Suprapubic skin (tissue), 4 donors: ENCODE data around the gene MBOAT2.

Experiments used
- EP300 ChIP-seq: sonication (generic); formaldehyde crosslinking; IDR thresholded peaks from one replicate; pipeline ENCODE4 v1.6.1; 2017; ENCODE audit warnings: antibody characterized with exemption
- POLR2A ChIP-seq, 2 donors: fragments of 450-650 bp; IDR thresholded peaks; one replicate each; pipeline ENCODE4 v1.6.1; 2017; ENCODE audit warnings: antibody characterized with exemption in 2 of 2, mild to moderate bottlenecking in 2 of 2, moderate library complexity in 2 of 2
- POLR2AphosphoS5 ChIP-seq, 3 donors: sonication (generic); formaldehyde crosslinking; IDR thresholded peaks; one replicate each; pipeline ENCODE4 v1.6.1; 2017; ENCODE audit warnings: antibody characterized with exemption in 3 of 3
- TF ChIP-seq, protein P1 (sequence below), 2 donors: fragments of 200-600 bp in 1 of 2; fragments of 450-650 bp in 1 of 2; sonication (generic) in 1 of 2; IDR thresholded peaks; one replicate each; pipeline ENCODE4 v1.5.1; 2016 to 2019; ENCODE audit warnings: antibody characterized with exemption in 2 of 2, mild to moderate bottlenecking in 1 of 2, moderate library complexity in 1 of 2

DNA sequence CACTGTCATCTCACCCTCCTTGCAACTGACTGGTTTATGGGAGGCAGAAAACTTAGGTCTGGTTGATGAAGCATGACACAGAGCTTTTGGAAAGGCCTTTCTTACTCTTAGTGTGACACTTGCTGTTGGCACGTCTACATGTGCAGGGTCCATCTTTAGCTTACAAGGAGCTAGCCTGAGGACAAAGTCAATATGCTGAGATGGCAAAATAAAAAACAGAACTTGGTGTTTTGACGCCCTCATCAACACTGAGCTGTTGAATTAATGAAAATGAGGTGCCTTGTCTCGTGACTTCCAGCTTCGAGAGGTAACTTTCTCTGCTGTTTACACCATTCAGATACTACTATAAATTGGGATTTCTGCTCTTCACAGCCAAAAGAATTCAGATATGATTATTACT is 87.5 kb downstream of the MBOAT2 start:
- TF ChIP-seq POLR2A (IDR thresholded peaks at IDR 0.05) (no peak), POLR2AphosphoS5 (IDR thresholded peaks at IDR 0.05) (no peak), EP300 (no peak)
- TF ChIP-seq, protein P1, sequence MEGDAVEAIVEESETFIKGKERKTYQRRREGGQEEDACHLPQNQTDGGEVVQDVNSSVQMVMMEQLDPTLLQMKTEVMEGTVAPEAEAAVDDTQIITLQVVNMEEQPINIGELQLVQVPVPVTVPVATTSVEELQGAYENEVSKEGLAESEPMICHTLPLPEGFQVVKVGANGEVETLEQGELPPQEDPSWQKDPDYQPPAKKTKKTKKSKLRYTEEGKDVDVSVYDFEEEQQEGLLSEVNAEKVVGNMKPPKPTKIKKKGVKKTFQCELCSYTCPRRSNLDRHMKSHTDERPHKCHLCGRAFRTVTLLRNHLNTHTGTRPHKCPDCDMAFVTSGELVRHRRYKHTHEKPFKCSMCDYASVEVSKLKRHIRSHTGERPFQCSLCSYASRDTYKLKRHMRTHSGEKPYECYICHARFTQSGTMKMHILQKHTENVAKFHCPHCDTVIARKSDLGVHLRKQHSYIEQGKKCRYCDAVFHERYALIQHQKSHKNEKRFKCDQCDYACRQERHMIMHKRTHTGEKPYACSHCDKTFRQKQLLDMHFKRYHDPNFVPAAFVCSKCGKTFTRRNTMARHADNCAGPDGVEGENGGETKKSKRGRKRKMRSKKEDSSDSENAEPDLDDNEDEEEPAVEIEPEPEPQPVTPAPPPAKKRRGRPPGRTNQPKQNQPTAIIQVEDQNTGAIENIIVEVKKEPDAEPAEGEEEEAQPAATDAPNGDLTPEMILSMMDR (IDR thresholded peaks at IDR 0.05): no peak
